GM21529 (cell line): ENCODE results near the gene DNHD1.
A peak's percentile ranks its signal among the peaks of the same experiment; 100 is the strongest.

Source experiments
- ATAC-seq: cut with Tn5 transposase; IDR thresholded peaks from one replicate; pipeline ENCODE4 v1.9.1; 2021; ENCODE audit not compliant: unreplicated experiment

The DNHD1 gene

GRCh38 chr11:6526411-6527135, 29.5 kb downstream of the DNHD1 start:
- peak; percentile 57 for ATAC-seq

DNA sequence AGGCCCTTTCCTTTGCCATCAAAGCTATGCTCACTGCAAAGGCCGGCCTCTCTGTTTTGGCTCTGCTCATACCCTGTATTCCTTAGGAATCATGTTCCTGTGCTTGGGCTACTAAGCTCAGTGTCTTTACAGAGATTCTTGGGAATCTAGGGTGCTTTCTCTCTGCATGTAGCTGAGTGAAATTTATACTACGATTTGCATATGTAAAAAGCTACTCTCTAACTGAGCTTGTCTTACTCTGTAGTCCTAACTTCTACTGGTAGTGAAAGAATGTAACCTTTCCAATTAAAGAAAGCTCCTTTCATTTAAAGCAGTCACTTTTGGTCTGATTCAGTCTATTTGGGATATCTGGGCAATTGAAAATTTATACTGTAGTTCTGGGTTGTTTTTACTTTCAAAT, 32.2 kb downstream of the DNHD1 start:
- no peak for ATAC-seq

DNA sequence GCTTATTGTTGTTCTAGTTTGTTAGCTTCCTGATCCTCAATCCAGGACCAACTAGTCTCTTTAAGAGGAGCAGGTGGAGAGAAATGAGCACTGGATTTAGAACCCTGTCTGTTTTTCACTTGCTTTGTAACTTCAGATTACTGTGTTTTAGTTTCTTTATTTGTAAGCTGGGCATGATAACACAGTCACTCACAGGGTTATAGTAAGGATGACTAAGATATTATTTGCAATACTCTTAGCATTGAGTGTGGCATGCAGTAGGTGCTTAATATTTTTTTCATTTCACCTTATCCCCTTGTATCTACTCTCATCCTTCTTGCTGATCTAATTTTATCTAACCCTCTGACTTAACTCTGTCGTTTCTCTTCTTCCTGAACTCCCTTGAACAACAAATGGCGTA, 33.8 kb downstream of the DNHD1 start:
- no peak for ATAC-seq

DNA sequence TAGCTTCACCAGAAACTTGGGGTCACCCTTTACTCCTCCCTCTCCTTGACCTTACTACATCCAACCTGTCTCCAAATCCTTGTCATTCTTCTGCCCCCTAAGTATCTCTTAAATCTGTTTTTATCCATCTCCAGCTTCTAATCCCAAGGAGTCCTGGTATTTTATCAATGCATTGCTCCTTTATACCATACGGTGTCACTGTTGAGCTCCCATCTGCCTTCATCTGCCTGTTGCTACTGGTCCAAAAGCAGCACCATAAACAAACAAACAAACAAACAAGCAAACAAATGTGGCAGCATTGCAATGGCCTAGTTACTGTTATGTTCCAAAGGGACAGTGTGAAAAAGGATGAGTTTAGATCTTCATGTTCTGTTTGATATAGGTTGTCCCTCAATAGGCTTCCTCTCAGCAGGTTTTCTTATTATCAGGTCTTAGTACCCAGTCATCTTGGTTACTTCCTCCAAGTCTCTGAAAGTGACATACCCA, 34.2 kb downstream of the DNHD1 start:
- ATAC-seq: peak; percentile 53

GRCh38 chr11:6538456-6538855, 41.4 kb downstream of the DNHD1 start:
- ATAC-seq: no peak

DNA sequence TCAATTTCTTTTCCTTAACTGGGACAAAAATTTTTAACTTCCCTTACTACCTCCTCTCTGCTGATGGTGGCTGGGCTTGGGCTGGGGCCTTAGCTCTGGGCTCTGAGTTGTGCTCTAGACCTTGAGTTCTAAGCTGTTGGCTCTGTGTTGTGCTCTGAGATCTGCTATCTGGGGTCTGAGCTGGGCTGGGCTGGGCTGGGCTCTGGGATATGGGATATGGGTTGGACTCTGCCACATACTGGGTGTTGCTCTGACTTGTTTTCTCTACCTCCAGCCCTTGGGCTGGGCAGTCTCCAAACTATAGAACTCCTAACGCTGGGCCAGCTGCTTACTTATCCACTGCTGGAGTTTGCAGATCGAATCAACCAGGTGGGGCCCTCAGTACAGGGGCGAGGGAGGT, 41.9 kb downstream of the DNHD1 start:
- no peak for ATAC-seq

GRCh38 chr11:6539748-6540268, 42.7 kb downstream of the DNHD1 start:
- no peak for ATAC-seq

GRCh38 chr11:6541356-6541755, 44.3 kb downstream of the DNHD1 start:
- ATAC-seq: no peak

DNA sequence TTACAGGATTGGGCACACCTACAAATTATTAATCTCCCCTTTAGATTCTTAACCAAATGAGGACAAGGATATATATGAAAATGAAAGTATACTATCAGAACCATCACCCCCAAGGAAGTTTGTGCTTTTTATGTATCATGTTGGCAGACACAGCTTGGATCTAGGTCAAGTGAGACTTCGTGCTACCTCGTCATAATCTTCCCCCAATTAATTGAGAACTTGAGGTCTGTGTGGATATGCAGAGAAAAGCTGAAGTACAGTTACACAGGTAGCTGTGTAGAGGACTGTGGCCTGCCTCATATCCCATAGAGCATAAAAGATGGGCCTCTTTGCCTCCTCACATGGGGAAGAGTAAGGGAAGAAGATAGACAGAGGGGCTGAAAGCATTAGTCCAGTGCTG, 45.6 kb downstream of the DNHD1 start:
- ATAC-seq: no peak

DNA sequence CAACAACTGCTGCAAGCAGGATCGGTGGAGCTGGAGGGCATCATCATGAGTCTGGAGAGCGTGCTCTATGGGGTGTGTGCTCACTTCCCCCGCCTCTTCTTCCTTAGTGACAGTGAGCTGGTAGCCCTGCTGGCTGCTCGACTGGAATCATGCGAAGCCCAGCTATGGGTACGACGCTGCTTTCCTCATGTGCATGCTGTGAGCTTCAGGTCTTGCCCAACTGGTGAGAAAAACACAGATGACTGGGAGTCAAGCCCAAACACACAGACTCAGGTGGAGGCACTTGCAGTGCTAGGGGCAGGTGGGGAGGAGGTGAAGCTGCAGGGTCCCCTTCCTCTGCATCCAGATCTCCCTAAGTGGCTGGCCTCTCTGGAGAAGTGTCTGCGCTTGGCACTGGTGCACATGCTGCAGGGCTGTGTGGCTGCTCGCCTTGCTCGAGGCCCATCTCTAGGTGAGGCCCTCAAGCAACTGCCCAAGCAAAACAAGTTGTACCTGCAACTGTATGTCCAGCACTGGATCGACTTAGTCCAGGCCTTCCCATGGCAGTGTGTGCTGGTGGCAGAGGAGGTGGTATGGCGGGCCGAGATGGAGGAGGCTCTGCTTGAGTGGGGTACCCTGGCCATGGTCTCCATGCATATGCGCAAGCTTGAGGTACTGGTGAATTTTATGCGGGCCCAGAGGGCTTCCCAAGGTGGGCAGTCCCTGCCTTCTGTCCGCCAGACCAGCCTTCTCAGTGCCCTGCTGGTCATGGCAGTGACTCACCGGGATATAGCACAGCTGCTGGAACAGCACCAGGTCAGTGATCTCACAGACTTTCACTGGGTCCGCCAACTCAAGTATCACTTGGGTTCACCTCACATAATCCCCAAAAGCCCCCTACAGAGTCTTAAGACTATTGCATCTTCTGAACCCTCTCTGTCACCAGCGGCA, 48.1 kb downstream of the DNHD1 start:
- ATAC-seq: no peak

DNA sequence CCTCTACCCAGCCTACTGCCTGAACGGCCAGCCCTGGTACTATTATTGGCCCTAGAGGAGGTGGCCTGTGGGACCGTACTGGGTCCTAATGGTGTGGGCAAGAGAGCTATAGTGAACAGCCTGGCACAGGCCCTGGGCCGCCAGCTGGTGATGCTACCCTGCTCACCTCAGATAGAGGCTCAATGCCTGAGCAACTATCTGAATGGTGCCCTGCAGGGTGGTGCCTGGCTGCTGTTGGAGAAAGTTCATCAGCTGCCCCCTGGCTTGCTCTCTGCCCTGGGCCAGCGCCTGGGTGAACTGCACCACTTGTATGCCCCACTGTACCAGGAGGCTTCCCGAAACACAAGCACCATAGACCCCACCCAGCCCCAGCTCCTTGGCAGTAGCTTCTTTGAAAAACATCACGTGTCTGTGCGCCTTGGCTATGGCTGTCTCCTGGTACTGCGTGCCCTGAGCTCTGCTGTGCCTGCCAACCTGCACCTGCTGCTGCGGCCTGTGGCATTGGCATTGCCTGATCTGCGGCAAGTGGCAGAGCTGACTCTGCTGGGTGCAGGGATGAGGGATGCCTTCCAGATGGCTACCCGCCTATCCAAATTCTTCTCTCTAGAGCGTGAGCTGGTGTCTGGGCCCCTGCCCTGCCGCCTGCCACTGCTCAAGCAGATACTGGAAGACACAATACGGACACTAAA, 49.0 kb downstream of the DNHD1 start:
- ATAC-seq: no peak

DNA sequence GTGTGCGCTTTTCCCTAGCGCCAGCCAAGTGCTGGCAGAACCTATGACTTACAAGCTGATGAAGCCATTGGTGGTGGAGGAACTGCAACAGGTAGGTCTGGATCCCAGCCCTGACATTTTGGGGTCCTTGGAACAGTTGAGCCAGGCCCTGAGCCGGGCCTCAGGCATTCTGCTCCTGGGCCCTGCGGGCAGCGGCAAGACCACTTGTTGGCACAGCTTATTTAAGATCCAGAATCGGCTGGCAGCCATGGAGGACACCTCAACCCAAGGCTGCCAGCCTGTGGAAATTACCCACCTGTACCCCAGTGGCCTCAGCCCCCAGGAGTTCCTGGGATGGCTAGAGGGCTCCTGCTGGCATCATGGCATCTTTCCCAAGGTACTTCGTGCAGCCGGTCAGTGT, 49.7 kb downstream of the DNHD1 start:
- no peak for ATAC-seq

- ATAC-seq: no peak
Measured at GRCh38 chr11:6547177-6547576, 50.1 kb downstream of the DNHD1 start.

- ATAC-seq: no peak
Measured at GRCh38 chr11:6548121-6548520, 51.0 kb downstream of the DNHD1 start.

DNA sequence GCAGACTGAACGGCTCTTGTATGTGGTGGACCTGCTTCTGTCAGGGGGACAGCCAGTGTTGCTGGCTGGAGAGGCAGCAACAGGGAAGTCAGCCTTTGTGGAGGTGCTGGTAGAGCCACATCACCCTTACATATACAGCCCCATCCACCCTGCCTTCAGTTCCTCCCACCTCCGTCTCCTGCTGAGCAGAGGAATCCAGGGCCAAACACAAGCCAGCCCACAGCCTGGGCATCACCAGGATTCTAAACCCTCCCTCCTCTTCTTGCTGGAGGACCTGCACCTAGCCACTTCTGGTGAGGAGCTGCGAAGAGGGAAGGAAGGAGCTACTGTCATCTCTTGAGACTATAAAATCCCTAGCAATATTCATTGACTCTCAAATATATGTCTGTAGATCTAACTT, 51.6 kb downstream of the DNHD1 start:
- no peak for ATAC-seq

DNA sequence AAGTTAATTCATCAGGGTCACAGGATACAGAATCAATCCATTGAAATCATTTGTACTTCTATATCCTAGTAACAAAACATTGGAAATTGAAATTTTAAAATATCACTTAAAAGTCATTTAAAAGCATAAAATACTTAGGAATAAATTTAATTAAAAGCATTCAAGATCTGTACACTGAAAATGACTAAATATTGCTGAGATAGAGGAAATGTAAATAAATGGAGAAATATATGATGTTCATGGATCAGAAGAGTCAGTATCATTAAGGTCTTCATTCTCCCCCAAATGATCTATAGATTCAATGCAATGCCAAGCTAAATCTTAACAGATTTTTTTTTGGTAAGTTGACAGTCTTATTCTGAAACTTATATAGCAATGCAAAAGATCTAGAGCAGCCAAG, 56.6 kb downstream of the DNHD1 start:
- no peak for ATAC-seq

- no peak for ATAC-seq
Measured at GRCh38 chr11:6554828-6555706, 58.0 kb downstream of the DNHD1 start.

GRCh38 chr11:6556139-6556949, 59.3 kb downstream of the DNHD1 start:
- ATAC-seq: no peak

DNA sequence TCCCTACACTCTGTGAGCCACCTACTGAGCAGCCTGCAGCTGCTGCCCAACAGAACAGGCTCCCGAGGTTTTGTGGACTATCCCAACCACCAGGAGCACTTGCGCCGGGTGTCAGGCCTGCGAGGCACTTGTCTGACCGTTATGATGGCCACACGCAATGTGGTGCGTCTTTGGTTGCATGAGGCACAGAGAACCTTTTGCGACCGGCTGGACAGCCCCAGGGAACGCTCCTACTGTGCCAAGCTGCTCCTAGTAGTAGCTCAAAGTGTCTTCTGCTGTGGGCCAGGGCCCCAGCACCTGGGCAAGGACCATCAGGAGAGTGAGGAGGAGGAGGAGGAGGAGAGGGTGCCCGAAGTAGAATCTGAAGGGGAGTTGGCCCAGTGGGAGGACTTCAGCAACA, 60.0 kb downstream of the DNHD1 start:
- no peak for ATAC-seq
